ENCODE data around the gene UBAP1. TPM values are rescaled to one million over a fixed set of nuclear protein-coding genes. Genes with fewer than 3 reads are reported as not detected.

The UBAP1 gene
- total and polyA plus RNA-seq, 2 of the 4 experiments (the other 2 are of a cell fraction): 30.6 to 37.0 TPM

DNA sequence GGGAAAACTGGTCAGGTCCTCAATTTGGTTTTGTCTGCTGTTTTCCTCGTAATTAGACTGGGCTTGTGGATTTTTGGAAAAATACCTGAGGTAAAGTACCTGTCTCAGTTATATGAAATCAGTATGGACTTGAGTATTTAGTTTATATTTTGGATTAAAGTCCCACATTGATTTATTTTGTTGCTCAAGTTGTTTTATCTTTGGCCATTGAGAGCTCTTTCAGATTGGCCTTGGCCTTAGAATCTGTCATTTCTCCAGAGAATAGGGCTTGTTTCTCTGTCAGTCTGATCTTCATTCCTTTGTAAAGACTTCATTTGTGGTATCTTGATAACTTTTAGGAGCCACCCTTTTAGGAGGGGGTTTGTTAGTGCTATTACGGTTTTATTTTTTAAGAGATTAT lies 21.2 kb downstream of the UBAP1 start:
- no peak overlapping the region for H3K4ac ChIP-seq (ENCODE audit: low read depth, low read length)
- peaks cover 72% of the 10 kb centered on the region for H4K20me1 ChIP-seq (ENCODE audit: insufficient read depth, low read length)
- TF ChIP-seq RCOR1 (IDR thresholded peaks at IDR 0.05; ENCODE audit: insufficient replicate concordance, low read length) (no peak), SMC3 (IDR thresholded peaks at IDR 0.05; ENCODE audit: low read depth, low read length) (no peak), CEBPB (IDR thresholded peaks at IDR 0.05; ENCODE audit: low read depth, low read length) (no peak), BHLHE40 (IDR thresholded peaks at IDR 0.05; ENCODE audit: low read depth, low read length) (no peak), RAD21 (IDR thresholded peaks at IDR 0.05; ENCODE audit: low read length) (no peak), CHD1 (IDR thresholded peaks at IDR 0.05; ENCODE audit: low read depth, low read length) (no peak)
- TF ChIP-seq, protein P1, sequence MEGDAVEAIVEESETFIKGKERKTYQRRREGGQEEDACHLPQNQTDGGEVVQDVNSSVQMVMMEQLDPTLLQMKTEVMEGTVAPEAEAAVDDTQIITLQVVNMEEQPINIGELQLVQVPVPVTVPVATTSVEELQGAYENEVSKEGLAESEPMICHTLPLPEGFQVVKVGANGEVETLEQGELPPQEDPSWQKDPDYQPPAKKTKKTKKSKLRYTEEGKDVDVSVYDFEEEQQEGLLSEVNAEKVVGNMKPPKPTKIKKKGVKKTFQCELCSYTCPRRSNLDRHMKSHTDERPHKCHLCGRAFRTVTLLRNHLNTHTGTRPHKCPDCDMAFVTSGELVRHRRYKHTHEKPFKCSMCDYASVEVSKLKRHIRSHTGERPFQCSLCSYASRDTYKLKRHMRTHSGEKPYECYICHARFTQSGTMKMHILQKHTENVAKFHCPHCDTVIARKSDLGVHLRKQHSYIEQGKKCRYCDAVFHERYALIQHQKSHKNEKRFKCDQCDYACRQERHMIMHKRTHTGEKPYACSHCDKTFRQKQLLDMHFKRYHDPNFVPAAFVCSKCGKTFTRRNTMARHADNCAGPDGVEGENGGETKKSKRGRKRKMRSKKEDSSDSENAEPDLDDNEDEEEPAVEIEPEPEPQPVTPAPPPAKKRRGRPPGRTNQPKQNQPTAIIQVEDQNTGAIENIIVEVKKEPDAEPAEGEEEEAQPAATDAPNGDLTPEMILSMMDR (conservative IDR thresholded peaks at IDR 0.05; ENCODE audit: low read depth, low read length): no peak
- peaks cover 8% of the 10 kb centered on the region for H3K36me3 ChIP-seq (ENCODE audit: control insufficient read depth, insufficient read depth, low read length)
- no peak overlapping the region for H2AK5ac ChIP-seq (ENCODE audit: low read depth, low read length)
- intact Hi-C loops (cut with micrococcal nuclease) (no loop called here), dilution Hi-C loops (cut with HindIII; ENCODE audit: low sequenced_read_pairs, unreplicated experiment) (no loop called here), in situ Hi-C loops (cut with MboI; ENCODE audit: low sequenced_read_pairs) (no loop called here)
- no peaks in the 10 kb centered on the region for H3K27me3 ChIP-seq (ENCODE audit: control insufficient read depth, insufficient read depth, low read length)
- H2BK5ac ChIP-seq (ENCODE audit: low read depth, low read length, poor library complexity, severe bottlenecking): no peak overlapping the region
- H3K14ac ChIP-seq (replicated peaks; ENCODE audit: low read depth, low read length): no peak overlapping the region
- H3K4me3 ChIP-seq (ENCODE audit: insufficient read depth, low read depth, low read length): no peak overlapping the region
- no peak overlapping the region for H4K8ac ChIP-seq (ENCODE audit: low read depth in 2 of 2, low read length in 2 of 2)
- no peak overlapping the region for H4K91ac ChIP-seq (ENCODE audit: insufficient read depth, low read depth, low read length)
- no peak overlapping the region for H2BK20ac ChIP-seq (ENCODE audit: low read depth, low read length)
- no peak overlapping the region for H3K9ac ChIP-seq (ENCODE audit: low read depth, low read length)
- H3K23ac ChIP-seq (ENCODE audit: low read depth, low read length): no peak overlapping the region
- no peak overlapping the region for H3K56ac ChIP-seq (ENCODE audit: extremely low read depth, insufficient read depth, low read length)
- H3K4me1 ChIP-seq (ENCODE audit: control insufficient read depth, insufficient read depth, low read length): peaks cover 4% of the 10 kb centered on the region; the same call in 1 of the 2 replicates
- no peak overlapping the region for H3K27ac ChIP-seq (ENCODE audit: insufficient read depth, low read length)
- H2AFZ ChIP-seq (replicated peaks; ENCODE audit: low read length, poor library complexity): no peak overlapping the region
- no peak overlapping the region for H2BK15ac ChIP-seq (ENCODE audit: low read depth, low read length)
- no peak overlapping the region for H4K5ac ChIP-seq (ENCODE audit: low read depth, low read length)
- no peak overlapping the region for H2AK9ac ChIP-seq (replicated peaks; ENCODE audit: low read depth, low read length, poor library complexity)
- peaks cover 21 to 69% of the 10 kb centered on the region in 2 experiments; a peak in 3 of 4 replicates for H3K79me1 ChIP-seq (ENCODE audit: low read depth in 1 of 2, low read length in 2 of 2)
- ATAC-seq (ENCODE audit: low read depth): no peak; the same call in 1 of the 2 replicates
- DNase-seq: no peak
- POLR2A ChIA-PET (ENCODE audit: unreplicated experiment): no interaction called here
- H3K4me2 ChIP-seq (ENCODE audit: low read depth, low read length): no peak overlapping the region
- H3K18ac ChIP-seq (ENCODE audit: low read depth, low read length): no peak overlapping the region
- no TSS peak for BruUV-seq (replicated peaks)
- peaks cover 14% of the 10 kb centered on the region for H3K9me1 ChIP-seq (ENCODE audit: insufficient read depth, low read length)
- no peak overlapping the region for H2BK120ac ChIP-seq (ENCODE audit: low read depth, low read length)
- H3K9me3 ChIP-seq (ENCODE audit: control insufficient read depth, insufficient read depth, low read length): no peaks in the 10 kb centered on the region
- CTCF ChIA-PET: interaction anchor here (1.1 kb wide), 1 partner anchor 10 kb away, joined by 3 read pairs; no protein-coding TSS in a partner anchor
- WGBS, 2 experiments (ENCODE audit: extremely low coverage in 2 of 2, insufficient read length in 1 of 2): no CpG with 5 or more reads among the region's 2 CpGs

Measured in IMR-90 (cell line).